ENCODE results near the gene TTC9B. TPM values are rescaled to one million over a fixed set of nuclear protein-coding genes. Genes with fewer than 3 reads are reported as not detected.

TTC9B gene
- total RNA-seq (2022; extraction: Qiagen RNA extraction), result 0.25 to 0.54 TPM (median 0.32 TPM) in 5 replicates

DNA sequence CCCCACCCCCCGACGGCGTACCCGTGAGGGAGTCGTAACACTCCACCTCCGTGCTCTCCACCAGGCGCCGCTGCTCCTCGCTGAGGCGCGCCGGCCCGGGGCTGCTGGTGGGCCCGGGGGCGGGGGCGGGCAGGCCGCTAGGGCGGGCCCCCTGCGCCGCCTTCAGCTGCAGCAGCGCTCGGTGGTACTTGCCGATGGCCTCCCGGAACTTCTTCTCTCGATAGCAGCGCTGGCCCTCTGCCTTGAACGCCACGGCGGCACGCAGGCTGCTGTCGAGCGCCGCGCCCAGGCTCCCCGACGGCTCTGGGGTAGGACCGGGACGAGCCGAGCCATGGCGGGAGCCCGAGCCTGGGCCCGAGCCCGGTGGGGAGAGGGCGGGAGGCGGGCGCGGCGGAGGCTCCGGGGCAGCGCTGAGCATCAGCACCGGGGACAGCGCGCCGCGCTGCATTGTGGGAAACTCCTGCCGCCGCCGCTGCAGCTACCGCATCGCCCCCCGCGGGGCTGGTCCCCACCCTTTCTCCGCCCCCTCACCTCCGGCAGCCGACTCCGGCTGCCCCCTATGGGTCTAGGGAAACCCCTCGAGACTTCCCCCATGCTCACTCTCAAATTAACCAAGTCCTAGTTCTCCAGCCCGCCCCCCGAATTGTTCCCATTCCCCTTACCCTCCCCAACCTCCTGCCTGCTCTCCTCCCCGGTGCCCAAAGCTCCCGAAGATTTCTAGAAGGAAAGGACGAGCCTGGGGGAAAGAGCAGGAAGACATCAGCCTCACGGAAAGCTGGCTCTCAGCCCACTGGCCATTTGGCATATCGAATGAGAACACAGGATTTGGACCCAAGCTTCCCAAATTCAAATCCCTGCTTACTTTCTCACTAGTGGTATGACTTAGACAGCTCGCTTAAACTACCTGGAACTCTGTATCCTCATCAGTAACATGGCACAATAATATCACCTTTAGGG, at the start of gene TTC9B:
Gene TTC9B, minus strand, starts transcription at position 451 of the 957 bp plus-strand sequence. Its CDS starts 3 bp downstream, at position 448.

DNA sequence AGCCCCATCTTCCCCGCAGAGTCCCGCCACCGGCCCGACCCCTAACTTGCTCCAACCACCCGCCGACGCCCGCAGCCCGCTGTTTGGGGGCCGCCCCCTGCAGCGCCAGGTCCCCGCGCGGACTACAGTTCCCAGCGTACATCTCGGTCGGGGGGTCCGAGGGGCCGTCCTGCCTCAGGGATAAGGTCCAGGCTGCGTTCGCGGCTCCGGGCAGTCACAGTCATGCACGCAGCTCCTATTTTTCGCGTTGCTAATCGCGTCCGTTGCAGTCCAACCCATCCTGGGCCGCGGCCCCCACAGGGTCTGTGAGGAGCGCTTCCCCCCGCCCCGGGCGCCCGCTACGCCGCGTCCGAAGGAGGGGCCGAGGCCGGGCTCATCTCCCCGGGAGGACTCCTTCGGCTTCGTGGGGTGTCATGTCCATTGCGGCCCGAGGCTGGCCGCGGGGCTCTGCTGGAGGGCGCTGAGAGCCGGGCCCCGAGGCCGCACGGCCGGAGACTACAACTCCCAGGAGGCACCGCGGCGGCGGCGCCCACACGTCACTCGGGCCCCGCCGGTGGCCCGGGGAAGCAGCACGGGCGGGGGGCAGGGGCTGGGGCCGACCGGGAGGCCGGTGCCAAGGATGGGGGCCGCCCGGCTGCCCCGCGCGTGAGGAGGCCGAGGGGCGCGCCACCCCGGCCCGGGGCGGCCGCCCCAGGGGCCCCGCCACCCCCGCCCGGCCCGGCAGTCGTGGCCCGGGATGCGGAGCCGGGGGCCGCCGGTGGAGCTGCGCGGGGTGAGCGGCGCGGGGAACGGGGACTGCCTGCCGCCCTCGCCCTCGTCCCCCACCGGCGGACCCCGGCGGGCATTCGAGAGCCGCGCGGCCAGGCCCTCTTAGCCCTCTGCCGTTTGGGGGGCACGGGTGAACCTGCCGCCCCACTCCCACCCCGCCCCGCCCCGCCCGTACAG, 27.0 kb downstream of the TTC9B start, which contains the start of gene MAP3K10:
Gene MAP3K10, plus strand, starts transcription at position 536 of the 945 bp plus-strand sequence. CDS start 606 bp downstream, outside the sequence.

Other genes with a start within 250 kb of the TTC9B start
- 271 to 296 TPM (median 278 TPM) in 5 replicates for gene PSMC4, start 247.2 kb downstream of the TTC9B start, total RNA-seq (2022; extraction: Qiagen RNA extraction)
- gene ZNF546, start 221.3 kb downstream of the TTC9B start, total RNA-seq (2022; extraction: Qiagen RNA extraction), result 1.8 to 2.5 TPM (median 2.2 TPM) in 5 replicates
- 5.2 to 7.9 TPM (median 7.3 TPM) in 5 replicates for gene ZNF780B, start 162.2 kb downstream of the TTC9B start, total RNA-seq (2022; extraction: Qiagen RNA extraction)
- gene ZNF780A, start 127.4 kb downstream of the TTC9B start, total RNA-seq (2022; extraction: Qiagen RNA extraction), result 24.8 to 30.2 TPM (median 27.9 TPM) in 5 replicates
- gene MAP3K10, start 27.0 kb downstream of the TTC9B start, total RNA-seq (2022; extraction: Qiagen RNA extraction), result 10.8 to 16.1 TPM (median 13.6 TPM) in 5 replicates
- gene CCNP, start 8.3 kb upstream of the TTC9B start, total RNA-seq (2022; extraction: Qiagen RNA extraction), result 0.11 to 0.41 TPM (median 0.25 TPM) in 5 replicates
- 113 to 203 TPM (median 198 TPM) in 5 replicates for gene AKT2, start 67.0 kb upstream of the TTC9B start, total RNA-seq (2022; extraction: Qiagen RNA extraction)
- gene C19orf47, start 130.0 kb upstream of the TTC9B start, total RNA-seq (2022; extraction: Qiagen RNA extraction), result 23.8 to 33.1 TPM (median 31.5 TPM) in 5 replicates
- gene PLD3, start 130.3 kb upstream of the TTC9B start, total RNA-seq (2022; extraction: Qiagen RNA extraction), result 245 to 279 TPM (median 256 TPM) in 5 replicates
- 0.16 to 0.39 TPM (median 0.35 TPM) in 5 replicates for gene HIPK4, start 171.8 kb upstream of the TTC9B start, total RNA-seq (2022; extraction: Qiagen RNA extraction)
- 1.2 to 1.3 TPM (median 1.3 TPM) in 5 replicates for gene PRX, start 195.0 kb upstream of the TTC9B start, total RNA-seq (2022; extraction: Qiagen RNA extraction)
- gene SERTAD1, start 207.6 kb upstream of the TTC9B start, total RNA-seq (2022; extraction: Qiagen RNA extraction), result 24.4 to 31.9 TPM (median 26.1 TPM) in 5 replicates
- 36.9 to 48.9 TPM (median 44.2 TPM) in 5 replicates for gene SERTAD3, start 226.0 kb upstream of the TTC9B start, total RNA-seq (2022; extraction: Qiagen RNA extraction)
- 242 to 310 TPM (median 270 TPM) in 5 replicates for gene BLVRB, start 247.4 kb upstream of the TTC9B start, total RNA-seq (2022; extraction: Qiagen RNA extraction)
- gene SPTBN4, start 248.6 kb upstream of the TTC9B start, total RNA-seq (2022; extraction: Qiagen RNA extraction), result 0.41 to 0.73 TPM (median 0.66 TPM) in 5 replicates

All from A549 treated with dexamethasone at 1 μM for 4 hours (cell line).